Keratinocyte (primary cell): ENCODE measurements around the gene MARK1.

Source experiments
- CTCF ChIP-seq, 3 experiments: IDR thresholded peaks in 1 of 3; conservative IDR thresholded peaks in 1 of 3; optimal IDR thresholded peaks in 1 of 3; 2 replicates in 2 of 3; 3 replicates in 1 of 3; pipeline versions ENCODE3 to v1.5.1; 2011; ENCODE audit warnings: low read length in 3 of 3, mild to moderate bottlenecking in 3 of 3, moderate library complexity in 2 of 3, control low read depth in 1 of 3, inconsistent platforms in 1 of 3; ENCODE audit not compliant: insufficient read depth in 2 of 3; ENCODE audit errors: extremely low read depth in 1 of 3
- EZH2 ChIP-seq: IDR thresholded peaks from one replicate; pipeline ENCODE4 v1.6.1; 2012; ENCODE audit warnings: inconsistent platforms, mild to moderate bottlenecking, low read length, moderate library complexity

DNA sequence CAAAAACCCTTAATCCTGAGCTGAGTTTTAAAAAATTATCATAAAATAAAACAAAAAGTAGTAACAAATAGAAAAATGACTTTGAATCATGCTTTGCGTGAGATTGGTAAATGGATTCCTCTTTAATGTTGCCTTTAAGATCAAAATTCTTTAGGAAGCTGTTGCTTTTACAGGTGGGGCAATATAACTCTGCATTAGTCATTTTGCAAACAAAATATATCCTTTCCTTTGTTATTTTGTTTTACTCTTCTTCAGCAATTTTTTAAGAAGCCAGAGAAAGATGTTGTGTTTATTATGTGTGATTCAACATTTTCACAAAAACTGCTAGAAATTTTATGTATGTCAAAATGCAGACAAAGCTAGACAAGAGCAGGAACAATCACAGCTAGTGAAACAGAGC, 50.0 kb downstream of the MARK1 start:
- TF ChIP-seq EZH2 (no peak), CTCF (optimal IDR thresholded peaks at IDR 0.05 in 1 of 3, IDR thresholded peaks at IDR 0.05 in 1 of 3, conservative IDR thresholded peaks at IDR 0.05 in 1 of 3; ENCODE audit: extremely low read depth in 1 of 3, insufficient read depth in 2 of 3, low read length in 3 of 3) (no peak)
